NCI-H1930 (cell line): ENCODE measurements around the gene GLO1.
A peak's percentile ranks its signal among the peaks of the same experiment; 100 is the strongest.

Experiments used
- DNase-seq, 2 experiments: peaks; one replicate each; lab custom pipeline; 2025; lab: John Stamatoyannopoulos, UW

The GLO1 gene

DNA sequence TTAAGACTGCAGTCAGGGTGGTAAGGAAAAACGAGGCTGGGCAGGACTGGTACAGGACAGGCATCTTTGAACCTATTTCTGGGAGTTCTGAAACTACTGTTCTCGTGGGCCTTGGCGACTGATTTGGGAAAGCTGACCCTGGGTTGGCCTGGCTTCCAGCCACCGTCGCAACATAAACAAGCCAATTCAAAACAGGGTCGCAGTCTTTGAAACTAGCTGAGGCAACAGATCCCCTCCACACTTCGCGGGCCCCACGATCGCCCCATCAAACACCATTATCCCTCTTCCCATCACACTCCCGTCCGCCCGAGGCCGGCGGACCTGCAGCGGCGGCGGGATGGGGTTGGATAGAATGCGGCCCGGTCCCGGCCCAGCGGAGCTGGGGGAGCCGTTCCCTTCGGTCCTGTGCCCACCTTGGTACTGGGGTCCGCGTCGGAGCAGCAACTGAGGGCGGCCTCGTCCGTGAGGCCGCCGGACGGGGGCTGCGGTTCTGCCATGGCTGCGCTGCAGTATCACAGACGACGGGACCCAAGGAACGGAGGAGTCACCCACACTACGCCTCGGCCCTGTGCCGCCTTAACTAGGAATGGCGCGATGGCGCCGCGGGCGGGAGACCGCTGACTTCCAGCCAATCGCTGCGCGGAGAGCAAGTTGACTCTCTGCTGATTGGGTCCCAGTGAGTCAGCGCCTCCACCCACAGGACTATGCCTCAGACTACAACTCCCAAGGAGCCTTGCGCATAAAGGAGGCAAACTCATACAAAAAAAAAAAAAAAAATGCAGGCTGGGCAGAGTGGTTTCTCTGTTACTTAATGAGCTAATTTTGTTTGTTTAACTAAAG is at the start of gene GLO1:
Gene GLO1 (minus strand): TSS at position 588 of the 840 bp plus-strand sequence. CDS start 91 bp downstream, at position 497.
- peak; percentile 94 to 95 for DNase-seq

DNA sequence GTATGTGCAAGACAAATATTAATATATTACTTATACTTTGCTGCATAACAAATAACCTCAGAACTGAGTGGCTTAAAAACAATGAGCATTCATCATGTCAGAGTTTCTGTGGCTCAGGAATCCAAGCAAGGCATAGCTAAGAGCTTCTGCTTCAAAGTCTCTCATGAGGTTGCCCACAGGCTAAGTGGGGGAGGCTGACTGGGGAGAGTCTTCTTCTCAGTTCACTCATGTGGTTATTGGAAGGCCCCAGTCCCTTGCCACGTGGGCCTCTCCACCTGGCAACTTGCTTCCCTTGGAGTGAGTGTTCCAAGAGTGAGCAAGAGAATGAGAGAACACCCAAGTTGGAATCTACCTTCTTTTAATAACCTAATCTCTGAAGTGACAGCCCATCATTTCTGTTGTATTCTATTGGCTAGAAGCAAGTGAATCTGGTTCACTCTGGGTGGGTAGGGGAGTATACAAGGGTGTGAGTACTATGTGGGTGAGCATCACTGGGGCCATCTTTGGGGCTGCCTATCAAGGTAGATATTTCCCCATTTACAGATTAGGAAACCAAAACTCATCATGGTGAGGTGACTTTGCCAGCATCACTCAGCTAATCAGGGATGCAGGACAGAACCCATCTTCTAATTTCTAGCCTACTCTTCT is 48.1 kb upstream of the GLO1 start:
- DNase-seq: no peak

DNA sequence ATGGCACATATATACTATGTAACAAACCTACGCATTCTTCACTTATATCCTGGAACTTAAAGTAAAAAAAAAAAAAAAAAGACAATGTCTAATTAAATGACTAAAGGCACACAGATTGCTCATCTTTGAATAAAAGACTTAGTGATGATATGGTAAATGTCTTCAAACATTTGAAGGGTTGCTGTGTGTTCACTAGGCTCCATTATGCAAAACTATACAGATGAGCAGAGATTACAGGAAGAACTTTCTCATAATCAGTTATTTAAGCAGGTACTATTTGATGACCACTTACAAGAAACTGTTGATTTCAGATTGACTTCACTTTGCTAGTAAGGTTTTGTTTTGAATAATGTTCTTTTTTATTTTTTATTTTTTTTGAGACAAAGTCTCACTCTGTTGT is 46.5 kb upstream of the GLO1 start:
- DNase-seq: no peak

DNA sequence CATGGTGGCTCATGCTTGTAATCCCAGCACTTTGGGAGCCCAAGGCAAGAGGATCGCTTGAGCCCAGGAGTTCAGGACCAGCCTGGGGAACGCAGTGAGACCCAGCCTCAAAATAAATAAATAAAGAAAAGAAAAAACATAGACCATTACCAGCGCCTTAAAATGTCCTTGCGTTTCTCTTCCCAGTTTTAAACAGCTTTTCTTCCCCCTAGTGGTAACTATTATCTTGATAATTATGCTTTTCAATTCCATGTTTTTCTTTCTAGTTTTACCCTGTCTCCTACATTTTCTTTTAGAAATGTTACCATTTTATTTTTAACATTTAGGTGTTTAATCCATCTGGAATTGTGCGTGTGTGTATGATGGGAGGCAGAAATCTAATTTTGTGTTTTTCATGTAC is 36.6 kb upstream of the GLO1 start:
- no peak for DNase-seq

DNA sequence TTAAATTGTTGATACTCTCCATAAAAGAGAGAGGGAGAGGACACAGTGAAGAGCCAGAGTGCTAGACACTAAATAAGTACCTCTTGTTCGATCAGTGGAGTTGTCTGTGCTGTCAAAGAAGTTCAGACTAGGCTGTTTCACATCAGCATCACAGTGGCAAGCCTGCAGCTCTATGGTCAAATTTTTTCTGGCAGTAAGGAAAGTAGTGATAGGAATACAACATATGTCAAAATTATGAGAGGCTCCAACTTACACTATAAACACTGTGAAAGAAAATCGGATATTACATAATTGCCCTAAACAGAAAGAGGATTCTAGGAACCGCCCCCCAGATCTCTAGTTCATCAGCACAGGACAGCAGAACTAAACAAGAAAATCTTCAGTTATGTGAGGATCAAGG is 35.3 kb upstream of the GLO1 start:
- DNase-seq: no peak

DNA sequence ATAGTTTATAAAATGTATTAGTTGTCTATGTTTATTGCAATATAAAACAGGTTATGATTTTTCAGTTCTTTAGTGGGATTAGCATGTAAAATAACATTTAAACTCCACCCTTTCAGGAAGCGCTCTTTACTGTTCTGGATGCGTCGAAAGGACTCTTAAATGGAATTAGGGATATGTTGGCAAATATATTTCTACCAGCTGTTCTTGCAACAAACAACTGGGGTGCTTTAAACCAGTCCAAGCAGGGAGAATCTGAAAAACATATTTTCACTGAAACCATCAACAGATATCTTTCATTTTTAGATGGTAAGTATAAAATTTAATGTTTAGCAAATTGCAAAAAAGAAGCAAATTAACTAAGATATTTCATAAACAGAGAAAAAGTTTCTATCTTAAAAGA is 34.0 kb upstream of the GLO1 start:
- no peak for DNase-seq

DNA sequence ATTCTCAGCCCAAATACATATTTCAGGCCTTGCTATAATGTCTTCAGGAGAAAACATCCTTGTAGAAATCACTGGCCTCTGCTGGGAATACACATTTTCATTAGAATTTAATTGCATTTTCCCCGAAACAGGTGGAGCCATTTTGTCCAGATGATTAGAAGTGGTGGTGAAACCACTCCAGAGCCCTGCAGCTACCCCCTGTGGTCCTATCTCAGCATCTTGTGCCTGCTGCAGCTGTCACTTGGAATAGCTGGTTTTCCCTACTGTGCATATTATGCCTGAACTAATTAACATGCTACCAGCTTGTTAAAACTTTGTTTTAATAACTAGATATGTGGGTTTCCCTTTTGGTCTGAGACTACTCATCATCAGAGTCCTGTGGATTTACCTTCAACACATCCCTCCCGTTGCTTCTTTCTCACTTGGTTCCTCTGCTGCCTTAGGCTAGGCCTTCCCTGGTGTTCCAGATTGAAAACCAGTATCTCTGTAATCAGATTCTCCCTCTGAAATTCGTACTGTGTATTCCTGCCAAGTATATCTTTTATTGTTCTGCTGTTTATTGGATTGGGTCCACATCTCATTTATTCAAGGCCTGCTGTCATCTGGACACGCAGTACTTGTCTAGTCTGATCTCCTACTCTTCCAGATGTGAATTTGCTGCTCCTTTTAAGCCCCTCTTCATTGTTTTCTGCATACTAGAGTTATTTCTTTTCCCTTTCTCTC is 27.4 kb upstream of the GLO1 start:
- no peak for DNase-seq

DNA sequence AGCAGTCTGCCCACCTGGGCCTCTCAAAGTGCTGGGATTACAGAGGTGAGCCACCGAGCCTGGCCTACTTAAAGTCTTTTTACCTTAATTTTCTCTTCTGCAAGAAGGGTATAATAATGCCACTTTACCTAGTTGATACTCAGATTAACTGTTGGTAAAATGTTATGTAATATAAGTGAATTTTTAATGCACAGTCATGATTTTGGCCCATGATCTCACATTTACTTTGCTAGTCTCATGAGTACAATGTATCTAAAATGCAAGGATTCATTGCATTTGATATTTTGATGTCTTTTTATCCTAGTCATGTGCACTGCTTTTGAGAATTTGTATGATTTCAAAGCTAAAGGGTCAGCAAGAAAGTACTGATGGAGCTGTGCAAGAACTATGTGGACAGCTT is 25.3 kb upstream of the GLO1 start:
- DNase-seq: no peak

DNA sequence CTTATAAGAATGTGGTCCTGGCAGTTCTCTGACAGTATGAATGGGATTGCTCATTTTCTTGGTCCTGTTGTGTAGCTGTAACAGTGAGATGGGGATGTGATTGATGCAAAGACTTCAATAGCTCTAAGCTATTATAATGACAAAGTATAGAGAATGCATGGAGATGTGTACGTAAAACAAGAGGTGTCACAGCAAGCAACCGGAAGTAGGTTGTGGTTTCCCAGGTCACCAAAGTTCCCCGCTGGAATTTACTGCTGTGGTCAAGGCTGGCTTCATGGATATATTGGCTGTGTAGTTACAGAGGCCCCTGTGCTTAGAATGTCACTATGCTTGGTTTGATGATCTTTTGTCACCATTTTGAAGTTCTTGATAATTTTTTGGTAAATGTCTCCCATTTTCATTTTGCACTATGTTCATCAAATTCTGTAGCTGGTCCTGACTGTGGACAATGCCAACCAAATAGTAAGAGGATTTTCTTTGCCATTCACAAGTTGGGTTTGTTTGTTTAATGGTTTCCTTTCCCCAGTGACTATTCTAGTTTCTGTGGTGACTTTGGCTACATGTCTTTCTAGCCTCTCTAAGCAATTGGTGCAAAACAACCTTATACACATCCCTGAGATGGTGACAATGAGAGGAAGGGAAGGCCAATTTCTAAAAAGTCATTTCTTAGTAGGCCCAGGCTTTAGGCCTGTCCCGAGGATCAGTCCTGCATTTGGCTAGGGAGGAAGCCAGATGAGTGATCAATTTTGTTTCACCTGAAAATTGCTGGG is 22.7 kb upstream of the GLO1 start:
- no peak for DNase-seq

DNA sequence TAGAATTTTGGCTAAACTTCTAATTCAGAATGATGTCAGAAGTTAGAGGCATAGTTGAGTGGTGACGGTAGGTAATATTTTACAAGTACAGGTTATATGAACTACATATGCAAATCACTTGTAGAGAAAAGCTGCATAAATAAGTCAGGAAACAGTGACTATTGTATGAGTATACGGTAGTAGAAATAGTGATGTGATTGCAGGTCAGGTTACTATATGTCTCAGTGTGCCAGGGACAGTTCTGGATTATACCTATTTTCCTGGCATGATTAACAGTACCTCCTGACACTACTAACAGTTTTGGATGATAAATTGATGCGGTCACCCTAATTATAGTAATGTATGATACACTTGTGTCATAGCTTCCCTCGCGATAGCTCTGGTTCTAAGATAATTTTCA is 21.4 kb upstream of the GLO1 start:
- no peak for DNase-seq

DNA sequence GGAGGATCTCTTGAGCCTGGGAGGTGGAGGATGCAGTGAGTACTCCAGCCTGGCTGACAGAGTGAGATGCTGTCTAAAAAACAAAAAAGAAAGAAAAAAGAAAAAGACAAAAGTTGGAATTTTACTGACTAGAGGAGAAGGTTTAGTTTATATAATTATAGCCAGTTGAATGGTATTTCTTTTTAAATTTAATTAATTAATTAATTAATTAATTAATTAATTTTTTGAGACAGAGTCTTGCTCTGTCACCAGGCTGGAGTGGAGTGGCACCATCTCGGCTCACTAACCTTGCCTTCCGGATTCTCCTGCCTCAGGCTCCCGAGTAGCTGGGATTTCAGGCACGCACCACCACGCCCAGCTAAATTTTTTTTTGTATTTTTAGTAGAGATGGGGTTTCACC is 20.8 kb upstream of the GLO1 start:
- no peak for DNase-seq

DNA sequence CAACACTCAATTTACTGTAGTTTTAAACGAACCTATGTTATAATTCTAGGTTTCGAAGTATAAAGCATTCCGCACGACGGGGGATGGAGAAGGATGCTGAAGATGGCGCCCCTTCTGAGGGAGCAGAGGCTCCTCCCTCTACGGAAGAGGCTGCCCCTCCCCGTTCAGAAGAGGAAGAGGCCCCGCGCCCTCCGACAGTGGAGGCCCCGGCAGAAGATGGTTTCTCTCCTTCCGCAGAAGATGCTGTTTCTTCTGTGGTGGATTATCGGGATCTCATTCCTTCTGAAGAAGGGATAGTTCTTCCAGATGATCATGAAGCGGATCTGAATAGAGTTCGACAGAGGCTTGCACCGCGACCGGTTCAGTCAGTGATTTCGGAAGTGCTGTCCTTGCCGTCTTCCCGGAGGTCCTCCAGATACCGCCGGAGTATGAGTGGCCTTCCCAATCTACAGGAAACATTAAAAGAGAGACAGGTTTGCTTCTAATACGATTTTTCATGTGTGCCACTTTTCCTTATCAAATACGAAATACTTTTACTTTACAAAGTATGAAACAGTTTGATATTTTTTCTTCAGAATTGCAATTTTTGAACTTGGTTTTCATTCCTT is 19.9 kb upstream of the GLO1 start:
- DNase-seq: no peak

DNA sequence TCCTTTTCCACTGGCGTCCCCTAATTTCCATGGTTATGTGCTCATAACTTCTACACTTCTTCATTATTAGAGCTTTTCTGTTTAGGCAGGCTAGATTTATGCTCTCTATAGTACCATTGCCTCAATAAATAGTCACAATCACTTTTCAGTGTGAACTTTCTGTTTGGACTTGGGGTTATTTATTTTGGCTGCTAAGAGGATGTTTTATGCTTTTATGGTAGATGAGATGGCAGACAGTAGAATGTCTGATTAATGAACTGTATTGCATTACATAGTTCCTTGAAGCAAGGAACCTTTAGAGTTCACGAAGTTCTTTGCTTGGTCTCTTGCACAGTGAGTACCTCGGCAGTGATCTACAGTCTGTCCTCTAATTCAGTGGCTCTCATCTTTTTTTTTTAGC is 19.1 kb upstream of the GLO1 start:
- DNase-seq: no peak

DNA sequence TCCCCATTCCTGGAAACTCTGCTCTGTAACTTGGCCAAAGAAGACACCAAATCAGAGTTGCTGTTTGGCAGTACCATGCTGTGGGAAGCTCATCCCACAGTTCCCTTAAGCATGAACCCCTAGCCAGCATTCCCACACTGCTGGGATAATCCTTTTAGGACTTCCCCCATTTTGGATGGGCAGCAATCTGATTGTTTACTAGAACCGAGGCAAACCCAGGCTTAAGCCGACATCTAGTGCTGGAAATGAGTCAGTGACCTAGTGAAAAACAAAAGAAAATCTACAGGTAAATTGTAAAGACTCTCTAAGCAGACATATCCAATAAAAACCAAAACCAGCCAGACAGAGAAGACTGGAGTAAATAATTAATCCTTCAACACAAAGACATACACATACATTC is 17.4 kb upstream of the GLO1 start:
- DNase-seq: no peak

DNA sequence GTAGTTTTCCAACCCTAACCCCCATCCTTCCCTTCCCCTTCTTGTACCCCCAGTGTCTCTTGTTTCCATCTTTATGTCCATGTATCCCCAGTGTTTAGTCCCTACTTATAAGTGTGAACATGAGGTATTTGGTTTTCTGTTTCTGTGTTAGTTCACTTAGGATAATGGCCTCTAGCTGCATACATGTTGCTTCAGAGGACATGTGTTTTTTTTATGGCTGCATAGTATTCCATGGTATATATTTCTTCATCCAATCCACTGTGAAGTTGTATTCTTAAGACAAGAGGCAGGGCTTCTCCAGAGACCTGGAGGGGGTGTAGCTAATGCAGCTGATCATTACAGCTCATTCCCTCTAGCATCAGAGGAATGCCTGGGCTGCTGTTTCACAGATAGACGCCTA is 16.4 kb upstream of the GLO1 start:
- DNase-seq: no peak

DNA sequence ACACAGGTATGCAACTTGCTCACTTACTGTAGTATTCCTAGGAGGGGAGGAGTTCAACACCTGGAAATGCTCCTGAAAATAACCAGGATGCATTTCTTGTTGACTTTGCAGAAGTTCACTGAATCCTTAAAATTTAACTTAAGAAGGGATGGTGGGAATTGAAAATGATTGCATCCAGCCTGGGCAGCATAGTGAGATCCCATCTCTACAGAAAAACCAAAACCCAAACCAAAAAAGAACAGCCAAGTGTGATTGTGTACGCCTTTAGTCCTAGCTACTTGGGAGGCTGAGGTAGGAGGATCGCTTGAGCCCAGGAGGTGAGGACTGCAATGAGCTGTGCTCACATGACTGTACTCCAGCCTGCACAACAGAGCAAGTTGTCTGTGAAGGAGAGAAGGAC is 13.9 kb upstream of the GLO1 start:
- no peak for DNase-seq

DNA sequence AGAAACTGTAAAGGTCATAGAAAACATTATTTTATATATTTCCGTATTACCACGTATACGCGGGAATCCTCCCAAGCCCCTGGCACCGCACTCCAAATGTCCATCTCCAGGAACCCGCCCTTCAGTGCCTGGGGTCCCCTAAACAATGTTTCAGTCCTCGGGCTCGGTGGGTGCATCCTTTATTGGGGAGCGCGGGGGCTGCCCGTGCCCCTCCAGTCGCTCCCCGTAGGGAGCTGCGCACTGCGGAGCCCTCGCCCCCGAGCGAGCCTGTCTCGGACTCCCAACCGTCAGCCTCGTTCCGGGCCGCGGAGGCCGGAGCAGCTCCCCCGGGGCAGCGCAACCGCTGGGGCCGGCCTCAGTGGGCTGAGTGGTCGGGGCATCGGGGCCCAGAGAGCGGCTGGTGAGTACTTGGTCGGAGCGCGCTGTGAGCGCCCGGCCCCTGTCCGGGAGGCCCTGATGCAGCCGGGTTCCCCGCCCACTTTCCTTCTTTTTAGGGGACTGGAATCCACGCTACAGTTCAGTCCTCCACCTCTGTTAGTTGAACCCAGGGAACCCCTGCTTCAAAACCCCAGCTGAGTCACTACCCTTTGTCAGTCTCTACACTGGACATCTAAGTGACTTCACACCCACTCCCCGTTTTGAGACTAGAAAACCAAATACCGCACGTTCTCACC is 12.2 kb upstream of the GLO1 start, which contains the start of gene DNAH8:
Gene DNAH8 (plus strand): TSS at position 296 of the 674 bp plus-strand sequence. CDS start 7,499 bp downstream, outside the sequence.
- DNase-seq: no peak

DNA sequence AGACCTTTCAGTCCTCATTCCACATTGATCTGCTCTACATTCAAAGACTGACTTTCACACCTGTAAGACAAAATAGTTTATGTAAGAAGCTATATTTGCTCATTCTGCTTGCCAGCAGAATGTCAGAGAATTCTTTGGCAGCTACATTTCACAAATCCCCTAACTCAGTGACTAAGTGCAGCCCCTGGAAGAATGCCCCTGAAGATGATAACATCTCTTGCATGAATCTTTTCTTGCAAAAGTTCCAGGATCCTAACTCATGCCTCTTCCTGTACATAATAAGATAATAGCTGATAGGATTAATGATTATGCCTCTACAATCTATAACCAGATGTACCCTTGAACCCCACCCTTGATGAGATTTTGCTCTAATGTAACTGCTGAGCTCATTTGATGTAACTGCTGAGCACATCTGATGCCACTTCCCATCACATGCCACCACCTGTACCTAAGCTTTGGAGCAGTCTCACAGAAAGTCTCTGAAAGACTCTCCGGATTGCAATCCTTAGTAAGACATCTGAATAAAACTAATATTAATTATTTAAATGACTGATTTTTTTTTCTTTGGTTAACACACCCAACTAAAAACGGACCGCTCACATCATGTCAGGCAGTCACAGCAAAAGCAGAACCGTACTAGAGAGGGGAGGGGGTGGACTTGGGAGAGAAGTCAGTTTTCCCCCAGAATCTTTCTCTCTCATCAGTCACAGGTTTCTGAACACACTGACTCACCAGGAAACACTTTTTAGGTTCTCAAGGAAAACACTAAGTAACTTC is 11.5 kb upstream of the GLO1 start:
- DNase-seq: no peak

DNA sequence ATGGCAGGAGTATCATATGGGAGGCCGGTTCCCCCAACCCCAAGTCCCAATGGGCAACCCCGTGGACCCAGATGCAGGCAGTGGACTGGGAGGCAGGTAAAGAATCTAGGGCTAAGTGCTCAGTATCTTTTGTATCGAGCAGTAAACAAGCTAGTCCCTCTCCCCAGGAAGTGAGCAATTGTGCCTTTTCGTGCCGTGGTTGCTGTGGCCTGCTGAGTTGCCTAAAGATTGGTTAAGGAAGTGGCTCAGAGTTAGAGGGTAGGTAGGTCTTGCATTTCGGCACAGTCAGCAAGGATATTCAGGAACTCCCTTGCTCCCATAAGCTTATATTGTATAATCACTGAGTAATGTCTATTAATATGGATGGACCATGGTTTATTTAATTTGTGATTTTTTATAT is 10.9 kb upstream of the GLO1 start:
- no peak for DNase-seq

DNA sequence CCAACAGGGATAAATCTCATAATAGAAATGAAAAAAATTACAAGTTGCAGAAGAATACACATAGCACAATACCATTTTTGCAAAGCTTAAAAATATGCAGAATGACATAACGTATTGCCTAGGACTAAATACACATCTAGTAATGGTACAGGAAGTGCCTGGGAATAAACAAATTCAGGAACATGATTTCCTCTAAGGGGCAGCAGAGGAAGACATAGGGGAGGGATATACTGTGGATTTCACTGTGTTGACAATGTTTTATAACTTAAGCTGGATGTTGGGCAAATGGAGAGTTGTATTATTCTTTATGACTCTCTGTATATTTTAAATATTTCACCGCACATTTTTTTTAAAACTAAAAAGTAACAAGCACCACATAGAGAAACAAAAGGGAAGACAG is 5.6 kb upstream of the GLO1 start:
- no peak for DNase-seq
